Activated CD4-positive, alpha-beta T cell treated with anti-CD3 and anti-CD28 coated beads, Interleukin-2, amount 50 U/mL, for 4 hours (primary cell): ENCODE measurements around the gene TERT.
"Not testable (repeated sequence)": the region's sequence is repeated elsewhere in the genome, so short reads cannot be mapped to it uniquely, and the experiment has no call there.

Experiments
- DNase-seq, 2 experiments: peaks; one replicate each; pipeline ENCODE4 v3.0.0-alpha.2; 2020

The TERT gene

DNA sequence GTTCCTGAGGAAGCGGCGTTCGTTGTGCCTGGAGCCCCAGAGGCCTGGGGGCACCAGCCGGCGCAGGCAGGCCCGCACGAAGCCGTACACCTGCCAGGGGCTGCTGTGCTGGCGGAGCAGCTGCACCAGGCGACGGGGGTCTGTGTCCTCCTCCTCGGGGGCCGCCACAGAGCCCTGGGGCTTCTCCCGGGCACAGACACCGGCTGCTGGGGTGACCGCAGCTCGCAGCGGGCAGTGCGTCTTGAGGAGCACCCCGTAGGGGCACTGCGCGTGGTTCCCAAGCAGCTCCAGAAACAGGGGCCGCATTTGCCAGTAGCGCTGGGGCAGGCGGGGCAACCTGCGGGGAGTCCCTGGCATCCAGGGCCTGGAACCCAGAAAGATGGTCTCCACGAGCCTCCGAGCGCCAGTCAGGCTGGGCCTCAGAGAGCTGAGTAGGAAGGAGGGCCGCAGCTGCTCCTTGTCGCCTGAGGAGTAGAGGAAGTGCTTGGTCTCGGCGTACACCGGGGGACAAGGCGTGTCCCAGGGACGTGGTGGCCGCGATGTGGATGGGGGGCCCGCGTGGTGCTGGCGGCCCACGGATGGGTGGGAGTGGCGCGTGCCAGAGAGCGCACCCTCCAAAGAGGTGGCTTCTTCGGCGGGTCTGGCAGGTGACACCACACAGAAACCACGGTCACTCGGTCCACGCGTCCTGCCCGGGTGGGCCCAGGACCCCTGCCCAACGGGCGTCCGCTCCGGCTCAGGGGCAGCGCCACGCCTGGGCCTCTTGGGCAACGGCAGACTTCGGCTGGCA lies 1.3 kb downstream of the TERT start:
- DNase-seq, result no peak

DNA sequence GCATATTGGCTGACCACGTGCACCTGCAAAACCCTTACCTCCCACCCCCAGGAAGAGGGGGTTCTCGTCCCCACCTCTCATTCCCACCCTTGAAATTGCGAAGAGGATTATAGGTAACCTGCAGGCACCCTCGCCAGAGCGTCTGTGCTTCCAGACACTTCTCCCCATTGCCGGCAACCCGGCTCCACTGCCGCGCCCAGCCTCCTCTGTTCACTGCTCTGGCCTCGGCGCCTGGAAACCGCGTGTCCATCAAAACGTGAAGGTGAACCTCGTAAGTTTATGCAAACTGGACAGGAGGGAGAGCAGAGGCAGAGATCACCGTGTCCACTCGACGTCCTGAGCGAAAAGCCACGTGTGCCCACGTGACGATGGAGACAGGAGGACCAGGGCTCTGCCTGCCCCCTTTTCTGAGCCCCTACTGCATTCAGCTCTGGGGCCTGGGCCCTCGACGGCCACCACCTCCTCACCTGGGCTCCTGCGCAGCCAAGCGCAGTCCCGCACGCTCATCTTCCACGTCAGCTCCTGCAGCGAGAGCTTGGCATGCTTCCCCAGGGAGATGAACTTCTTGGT lies 1.9 kb downstream of the TERT start:
- no peak for DNase-seq

DNA sequence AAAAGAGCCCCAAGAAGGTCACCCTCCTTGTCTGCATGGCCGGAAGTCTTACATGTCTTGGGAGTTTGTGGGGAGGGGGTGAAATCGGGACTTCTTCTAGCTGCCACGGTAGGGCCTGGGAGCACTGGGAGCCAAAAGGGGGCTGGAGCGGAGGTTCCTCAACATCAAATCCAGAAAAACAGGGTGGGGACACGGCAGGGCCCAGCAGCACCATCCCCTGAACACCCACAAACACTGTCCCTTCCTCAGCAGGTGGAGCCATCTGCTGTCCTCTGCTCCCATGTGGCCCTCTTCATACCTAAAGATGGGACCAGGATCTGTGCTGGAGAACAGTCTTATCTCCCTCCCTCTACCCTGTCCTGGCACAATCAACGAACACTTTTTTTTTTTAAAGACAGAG lies 2.7 kb downstream of the TERT start:
- no peak for DNase-seq

DNA sequence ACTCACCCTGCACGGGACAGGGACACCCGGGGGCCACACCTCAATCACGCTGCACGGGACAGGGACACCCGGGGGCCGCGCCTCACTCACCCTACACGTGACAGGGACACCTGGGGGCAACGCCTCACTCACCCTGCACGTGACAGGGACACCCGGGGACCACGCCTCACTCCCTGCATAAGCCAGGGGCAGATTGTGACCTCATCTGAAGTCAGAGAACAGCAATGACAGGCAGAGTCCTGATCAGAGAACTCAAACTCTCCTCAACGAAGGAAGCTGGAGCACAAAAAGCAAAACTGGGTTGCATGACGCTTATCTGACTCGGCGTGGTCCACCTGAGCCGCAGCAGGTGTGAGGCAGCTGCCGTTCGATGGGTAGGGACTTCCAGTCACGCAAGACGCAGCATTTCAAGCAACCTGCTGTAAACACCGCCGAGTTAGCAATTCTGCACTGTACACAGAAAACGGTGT lies 3.2 kb downstream of the TERT start:
- DNase-seq, result no peak

DNA sequence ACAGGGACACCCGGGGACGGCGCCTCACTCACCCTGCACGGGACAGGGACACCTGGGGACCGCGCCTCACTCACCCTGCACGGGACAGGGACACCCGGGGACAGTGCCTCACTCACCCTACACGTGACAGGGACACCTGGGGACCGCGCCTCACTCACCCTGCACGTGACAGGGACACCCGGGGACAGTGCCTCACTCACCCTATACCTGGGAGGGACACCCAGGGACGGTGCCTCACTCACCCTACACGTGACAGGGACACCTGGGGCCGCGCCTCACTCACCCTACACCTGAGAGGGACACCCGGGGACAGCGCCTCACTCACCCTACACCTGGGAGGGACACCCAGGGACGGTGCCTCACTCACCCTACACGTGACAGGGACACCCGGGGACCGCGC lies 3.9 kb downstream of the TERT start:
- not testable (repeated sequence) for DNase-seq

DNA sequence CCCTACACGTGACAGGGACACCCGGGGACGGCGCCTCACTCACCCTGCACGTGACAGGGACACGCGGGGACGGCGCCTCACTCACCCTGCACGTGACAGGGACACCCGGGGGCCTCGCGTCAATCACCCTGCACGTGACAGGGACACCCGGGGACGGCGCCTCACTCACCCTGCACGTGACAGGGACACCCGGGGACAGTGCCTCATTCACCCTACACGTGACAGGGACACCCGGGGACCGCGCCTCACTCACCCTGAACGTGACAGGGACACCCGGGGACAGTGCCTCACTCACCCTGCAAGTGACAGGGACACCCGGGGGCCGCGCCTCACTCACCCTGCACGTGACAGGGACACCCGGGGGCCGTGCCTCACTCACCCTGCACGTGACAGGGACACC lies 5.3 kb downstream of the TERT start:
- not testable (repeated sequence) for DNase-seq

DNA sequence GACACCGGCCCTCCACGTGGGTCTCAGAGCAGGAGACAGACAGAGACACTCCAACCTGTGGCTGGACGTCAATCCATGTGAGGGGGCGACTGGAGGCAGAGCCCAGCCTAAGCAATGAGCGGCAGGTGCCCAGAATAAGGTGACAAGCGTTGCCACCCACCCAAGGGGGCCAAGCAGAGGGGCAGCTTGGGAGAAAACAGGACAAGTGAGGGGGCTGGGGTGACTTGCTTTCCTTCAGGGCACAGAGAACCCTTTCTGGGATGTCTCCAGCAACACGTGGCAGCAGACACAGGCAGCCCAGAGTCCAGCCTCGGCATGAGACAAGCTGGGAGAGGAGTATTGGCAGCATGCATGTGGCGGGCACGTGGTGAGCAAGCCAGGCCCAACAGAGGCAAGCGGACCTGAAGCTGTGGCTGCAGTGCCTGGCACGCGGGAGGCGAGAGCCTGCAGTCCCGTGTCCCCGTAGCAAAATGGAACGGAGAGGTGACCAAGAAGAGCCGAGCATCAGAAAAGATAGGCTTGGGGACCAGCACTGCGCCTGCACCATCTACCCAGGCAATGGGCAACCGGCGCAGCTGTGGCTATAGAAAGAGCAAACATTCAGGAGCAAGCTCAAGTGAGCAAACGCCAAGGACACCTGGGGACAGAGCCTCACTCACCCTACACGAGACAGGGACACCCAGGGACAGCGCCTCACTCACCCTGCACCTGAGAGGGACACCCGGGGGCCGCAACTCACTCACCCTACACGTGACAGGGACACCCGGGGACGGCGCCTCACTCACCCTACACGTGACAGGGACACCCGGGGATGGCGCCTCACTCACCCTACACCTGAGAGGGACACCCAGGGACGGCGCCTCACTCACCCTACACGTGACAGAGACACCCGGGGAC lies 6.2 kb downstream of the TERT start:
- no peak for DNase-seq

DNA sequence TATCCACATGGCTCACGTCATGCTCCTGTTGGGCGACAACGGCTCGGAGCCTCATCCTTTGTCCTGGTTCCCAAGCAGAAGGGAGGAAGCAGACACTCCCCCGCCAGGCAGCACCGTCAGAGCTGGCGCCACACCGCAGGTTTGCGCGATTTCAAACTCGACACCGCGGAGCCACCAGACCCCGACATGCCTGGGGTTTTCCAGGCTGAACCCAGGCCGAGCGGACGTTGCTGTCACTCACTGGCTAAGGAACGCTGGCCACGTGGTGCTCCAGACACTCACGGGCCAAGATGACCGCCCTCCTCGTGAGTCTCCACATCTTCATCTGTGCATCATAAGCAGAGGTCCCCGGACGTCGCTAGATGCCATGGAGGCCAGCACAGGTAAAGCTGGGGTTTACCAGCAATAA lies 9.0 kb downstream of the TERT start:
- no peak for DNase-seq

DNA sequence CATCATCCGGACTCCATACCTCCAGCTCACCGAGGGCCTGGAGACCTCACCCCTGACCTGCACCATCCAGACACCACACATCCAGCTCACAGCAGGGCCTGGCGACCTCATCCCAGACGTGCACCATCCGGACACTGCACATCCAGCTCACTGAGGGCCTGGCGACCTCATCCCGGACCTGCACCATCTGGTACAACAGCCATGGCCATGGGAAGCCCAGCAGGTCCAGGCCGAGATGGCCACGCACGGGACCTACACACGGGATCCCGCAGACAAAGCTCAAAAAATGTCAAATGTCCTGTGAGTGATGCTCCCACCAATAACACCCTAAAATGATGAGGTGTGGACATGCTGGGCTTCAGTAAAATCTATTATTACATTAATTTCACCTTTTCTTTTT lies 9.7 kb downstream of the TERT start:
- no peak for DNase-seq

DNA sequence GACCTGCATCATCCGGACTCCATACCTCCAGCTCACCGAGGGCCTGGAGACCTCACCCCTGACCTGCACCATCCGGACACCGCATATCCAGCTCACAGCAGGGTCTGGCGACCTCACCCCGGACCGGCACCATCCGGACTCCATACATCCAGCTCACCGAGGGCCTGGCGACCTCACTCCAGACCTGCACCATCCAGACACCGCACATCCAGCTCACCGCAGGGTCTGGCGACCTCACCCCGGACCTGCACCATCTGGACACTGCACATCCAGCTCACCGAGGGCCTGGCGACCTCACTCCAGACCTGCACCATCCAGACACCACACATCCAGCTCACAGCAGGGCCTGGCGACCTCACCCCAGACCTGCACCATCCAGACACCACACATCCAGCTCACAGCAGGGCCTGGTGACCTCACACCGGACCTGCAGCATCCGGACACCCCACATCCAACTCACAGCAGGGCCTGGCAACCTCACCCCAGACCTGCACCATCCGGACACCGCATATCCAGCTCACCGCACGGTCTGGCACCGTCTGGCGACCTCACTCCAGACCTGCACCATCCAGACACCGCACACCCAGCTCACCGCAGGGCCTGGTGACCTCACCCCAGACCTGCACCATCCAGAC lies 10.4 kb downstream of the TERT start:
- DNase-seq, result not testable (repeated sequence)

DNA sequence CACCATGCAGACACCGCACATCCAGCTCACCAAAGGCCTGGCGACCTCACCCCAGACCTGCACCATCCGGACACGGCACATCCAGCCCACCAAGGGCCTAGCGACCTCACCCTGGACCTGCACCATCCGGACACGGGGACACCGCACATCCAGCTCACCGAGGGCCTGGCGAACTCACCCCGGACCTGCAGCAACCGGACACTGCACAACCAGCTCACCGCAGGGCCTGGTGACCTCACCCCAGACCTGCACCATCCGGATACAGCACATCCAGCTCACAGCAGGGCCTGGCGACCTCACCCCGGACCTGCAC lies 11.2 kb downstream of the TERT start:
- DNase-seq, result not testable (repeated sequence)

DNA sequence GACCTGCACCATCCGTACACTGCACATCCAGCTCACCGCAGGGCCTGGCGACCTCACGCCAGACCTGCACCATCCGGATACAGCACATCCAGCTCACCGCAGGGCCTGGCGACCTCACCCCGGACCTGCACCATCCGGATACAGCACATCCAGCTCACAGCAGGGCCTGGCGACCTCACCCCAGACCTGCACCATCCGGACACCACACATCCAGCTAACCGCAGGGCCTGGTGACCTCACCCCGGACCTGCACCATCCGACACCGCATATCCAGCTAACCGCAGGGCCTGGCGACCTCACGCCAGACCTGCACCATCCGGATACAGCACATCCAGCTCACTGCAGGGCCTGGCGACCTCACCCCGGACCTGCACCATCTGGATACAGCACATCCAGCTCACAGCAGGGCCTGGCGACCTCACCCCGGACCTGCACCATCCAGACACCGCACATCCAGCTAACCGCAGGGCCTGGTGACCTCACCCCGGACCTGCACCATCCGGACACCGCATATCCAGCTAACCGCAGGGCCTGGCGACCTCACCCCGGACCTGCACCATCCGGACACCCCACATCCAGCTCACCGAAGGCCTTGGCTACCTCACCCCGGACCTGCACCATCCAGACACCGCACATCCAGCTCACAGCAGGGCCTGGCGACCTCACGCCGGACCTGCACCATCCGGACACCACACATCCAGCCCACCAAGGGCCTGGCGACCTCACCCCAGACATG lies 11.7 kb downstream of the TERT start:
- not testable (repeated sequence) for DNase-seq

DNA sequence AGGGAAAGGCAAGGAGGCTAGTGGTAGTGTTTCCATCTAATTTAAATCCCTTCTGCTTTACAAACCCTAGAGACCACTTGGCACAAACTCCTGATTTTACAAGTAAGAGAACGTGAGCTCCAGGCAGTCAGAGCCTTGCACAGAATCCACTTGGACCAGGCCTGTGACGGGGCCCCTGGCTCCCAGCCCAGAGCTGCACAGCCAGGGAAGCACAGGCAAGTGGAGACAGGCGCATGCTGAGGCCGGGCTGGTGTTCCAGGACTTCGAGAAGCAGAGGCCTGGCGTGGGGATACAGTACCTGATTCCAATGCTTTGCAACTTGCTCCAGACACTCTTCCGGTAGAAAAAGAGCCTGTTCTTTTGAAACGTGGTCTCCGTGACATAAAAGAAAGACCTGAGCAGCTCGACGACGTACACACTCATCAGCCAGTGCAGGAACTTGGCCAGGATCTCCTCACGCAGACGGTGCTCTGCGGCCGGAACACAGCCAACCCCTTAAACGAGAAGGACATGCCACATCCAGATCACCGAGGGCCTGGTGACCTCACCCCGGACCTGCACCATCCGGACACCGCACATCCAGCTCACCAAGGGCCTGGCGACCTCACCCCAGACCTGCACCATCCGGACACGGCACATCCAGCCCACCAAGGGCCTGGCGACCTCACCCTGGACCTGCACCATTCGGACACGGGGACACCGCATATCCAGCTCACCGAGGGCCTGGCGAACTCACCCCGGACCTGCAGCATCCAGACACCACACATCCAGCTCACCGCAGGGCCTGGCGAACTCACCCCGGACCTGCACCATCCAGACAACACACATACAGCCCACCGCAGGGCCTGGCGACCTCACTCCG lies 12.5 kb downstream of the TERT start:
- no peak for DNase-seq

DNA sequence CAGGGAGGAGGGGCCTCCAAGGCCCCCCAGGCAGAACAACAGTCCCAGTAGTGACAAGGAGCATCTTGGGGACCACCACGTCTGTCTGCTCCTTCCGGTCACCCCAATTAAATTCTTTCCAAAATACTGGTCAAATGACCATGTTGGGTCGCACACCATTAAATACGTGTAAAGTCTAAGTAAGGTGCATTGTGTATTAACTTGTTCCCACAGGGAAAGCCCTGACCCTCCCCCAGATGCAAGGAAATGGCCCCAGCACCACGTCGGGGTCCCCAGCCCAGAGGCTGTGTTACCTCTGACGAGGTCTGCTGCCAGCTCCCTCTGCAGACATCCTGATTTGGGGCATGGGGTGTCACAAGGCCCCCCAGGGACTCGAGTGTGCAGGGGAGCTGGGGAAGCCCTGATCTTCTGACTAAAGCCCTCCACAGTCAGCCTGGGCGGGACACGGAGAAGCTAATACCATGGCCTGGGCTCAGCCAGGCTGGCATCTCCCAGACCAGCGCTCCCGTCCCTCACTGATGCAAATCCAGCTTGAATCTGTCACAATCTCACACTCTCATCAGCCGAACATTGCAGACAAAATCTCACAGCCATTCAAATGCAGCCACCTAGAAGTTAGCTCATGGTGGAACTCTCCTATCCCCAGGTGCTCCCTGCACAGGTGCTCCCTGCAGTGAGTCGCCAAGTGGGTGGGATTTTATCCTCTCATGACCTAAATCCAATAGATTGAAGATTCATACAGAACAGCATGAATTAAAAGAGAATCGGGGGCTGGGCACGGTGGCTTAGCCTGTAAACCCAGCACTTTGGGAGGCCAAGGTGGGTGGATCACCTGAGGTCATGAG lies 13.6 kb downstream of the TERT start:
- no peak for DNase-seq

DNA sequence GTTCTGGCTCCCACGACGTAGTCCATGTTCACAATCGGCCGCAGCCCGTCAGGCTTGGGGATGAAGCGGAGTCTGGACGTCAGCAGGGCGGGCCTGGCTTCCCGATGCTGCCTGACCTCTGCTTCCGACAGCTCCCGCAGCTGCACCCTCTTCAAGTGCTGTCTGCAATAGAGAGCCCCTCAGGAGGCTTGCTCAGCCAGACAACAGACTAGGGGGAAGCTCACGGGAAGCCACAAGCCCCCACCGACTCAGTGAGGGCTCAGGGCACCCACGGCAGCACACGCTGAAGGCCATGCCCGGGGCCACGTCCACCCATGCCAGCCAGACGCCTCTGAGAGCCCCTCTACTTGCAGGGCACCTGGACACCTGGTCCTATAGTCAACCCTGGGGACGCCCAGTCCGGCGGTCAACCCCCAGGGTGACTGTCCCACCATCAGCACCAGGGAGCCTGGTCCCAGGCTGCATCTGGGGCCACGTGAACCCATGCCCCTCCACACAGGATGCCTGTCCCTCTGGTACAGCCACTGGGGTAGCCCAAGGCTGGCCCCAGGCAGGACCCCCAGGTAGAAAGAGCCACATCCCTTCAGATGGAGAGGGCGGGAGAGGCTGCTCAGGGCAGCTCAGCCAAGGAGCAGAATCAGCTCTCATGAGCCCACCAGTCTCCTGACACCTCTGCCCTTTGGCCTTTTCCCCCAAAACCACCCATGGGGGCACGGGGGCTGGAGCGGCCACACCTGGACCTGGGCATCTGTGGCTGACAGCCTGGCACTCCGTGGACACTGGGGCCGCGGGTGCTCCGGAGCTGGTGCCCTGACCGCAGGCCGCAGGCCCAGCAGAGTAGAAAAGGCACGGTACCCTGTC lies 14.5 kb downstream of the TERT start:
- no peak for DNase-seq

DNA sequence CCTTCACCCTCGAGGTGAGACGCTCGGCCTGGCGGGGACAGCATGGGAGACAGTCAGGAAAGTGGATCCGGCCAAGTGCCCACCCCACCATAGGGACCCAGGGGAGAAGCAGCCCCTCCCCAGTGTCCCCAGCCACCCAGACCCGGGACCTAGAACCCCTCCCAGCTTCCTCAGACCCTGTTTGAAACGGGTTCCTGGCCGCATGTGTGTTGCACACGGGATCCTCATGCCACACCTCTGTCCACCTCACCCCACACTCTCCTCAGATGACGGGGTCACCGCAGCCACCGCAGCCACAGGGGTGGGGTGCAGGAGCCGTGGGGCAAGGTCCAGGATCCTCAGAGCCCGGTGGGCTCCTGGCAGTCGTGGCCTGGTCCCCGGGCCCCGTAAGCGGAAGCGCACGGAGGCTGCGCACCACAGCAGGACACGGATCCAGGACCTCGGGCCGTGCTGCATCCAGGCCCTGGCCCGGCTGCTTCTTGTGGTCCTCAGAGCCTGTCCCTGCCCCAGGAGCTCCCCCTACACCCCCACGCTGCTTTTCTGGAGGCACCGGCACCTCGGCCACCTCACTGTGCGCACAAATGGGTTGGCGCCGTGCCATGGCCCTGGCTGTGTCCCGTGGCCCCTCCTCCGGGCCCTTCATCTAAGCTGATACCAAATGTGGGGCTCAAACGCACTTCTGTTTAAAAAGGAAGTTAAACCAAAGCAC lies 15.3 kb downstream of the TERT start:
- DNase-seq, result no peak

DNA sequence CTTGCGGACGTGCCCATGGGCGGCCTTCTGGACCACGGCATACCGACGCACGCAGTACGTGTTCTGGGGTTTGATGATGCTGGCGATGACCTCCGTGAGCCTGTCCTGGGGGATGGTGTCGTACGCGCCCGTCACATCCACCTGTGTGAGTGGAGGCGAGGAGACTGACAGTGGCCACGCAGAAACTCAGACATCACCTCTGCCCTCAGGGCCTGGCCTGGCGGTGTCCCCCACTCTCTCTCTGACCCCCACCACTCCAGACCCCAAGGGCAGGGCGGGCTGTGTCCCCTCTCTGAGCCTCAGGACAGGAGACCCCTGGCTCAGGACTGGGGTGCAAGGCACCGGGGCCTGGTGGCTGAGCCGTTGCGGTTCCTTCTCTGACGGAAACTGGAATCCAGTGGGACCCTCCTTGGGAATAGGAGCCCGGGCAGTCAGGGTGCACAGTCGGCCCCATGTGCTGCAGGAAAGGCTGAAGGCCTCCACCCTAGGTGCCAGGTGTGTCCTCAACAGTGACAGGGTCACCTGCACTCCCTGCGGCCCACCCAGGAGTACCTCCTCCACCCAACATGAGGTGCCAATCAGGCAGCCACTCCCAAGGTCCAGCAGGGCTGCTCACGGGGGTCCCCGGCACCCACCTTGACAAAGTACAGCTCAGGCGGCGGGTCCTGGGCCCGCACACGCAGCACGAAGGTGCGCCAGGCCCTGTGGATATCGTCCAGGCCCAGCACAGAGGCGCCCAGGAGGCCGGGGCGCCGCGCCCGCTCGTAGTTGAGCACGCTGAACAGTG lies 16.0 kb downstream of the TERT start:
- DNase-seq, result no peak

DNA sequence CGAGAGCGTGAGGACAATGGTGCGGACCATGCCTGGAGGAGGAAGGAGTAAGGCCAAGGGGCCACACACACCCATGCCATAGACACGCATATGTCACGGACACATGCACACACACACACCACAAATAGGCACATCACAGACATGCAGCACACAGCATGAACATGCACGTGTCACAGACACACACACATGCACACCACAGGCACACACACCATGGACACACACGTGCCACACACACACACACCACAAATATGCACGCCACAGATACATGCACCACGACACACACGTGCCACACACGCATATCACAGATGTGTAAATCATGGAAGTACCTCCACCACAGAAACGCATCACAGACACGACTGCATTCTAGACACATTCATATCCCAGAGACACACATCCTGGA lies 16.7 kb downstream of the TERT start:
- DNase-seq, result no peak
